AG09319 (cell line): Measurements from ENCODE around the gene MX1.

Source experiments
- DNase-seq: peaks from one replicate; pipeline ENCODE4 v3.0.0-alpha.2; 2010; ENCODE audit warnings: low read depth; ENCODE audit errors: extremely low read depth
- CTCF ChIP-seq: IDR thresholded peaks from 2 replicates; pipeline ENCODE4 v1.5.1; 2011; ENCODE audit warnings: low read depth, mild to moderate bottlenecking, inconsistent platforms, low read length, moderate library complexity

The MX1 gene

GRCh38 chr21:41506611-41507520 lies 80.8 kb downstream of the MX1 start:
- no peak for TF ChIP-seq CTCF
- no peak for DNase-seq

- TF ChIP-seq CTCF = no peak
- DNase-seq = no peak
Observed at GRCh38 chr21:41507521-41508414, 81.7 kb downstream of the MX1 start, which contains the start of gene TMPRSS2. Gene TMPRSS2 (minus strand): TSS chr21:41508158. CDS start chr21:41498133, 10,025 bp downstream.

- no peak for TF ChIP-seq CTCF
- DNase-seq = no peak
Observed at GRCh38 chr21:41508415-41509144, 82.5 kb downstream of the MX1 start.
